Measurements from ENCODE around the gene SH3RF3. TPM values are rescaled to one million over a fixed set of nuclear protein-coding genes. Genes with fewer than 3 reads are reported as not detected.

The SH3RF3 gene
- total RNA-seq, 1 experiment from 2014 or later: not detected

DNA sequence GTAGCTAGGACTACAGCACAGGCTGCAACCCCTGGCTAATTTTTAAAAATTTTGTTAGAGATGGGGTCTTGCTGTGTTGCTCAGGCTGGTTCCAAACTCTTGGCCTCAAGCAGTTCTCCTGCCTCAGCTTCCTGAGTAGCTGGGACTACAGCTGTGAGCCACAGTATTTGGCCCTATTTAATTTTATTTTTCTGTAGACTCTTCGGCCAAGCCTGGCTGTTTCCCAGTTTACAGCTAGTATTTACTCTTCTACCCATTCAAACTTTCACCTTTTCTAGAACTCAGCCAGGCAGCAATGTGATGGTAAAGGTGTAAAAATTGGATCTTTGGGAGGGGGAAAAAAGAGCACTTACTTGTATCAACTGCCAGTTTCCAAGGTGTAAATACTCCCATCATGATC, 35.3 kb downstream of the SH3RF3 start:
- CTCF ChIA-PET: no interaction called here

More for the DNA sequence above, 35.3 kb downstream of the SH3RF3 start:
- DNase-seq (ENCODE audit: low read depth, low spot score) (no peak), ATAC-seq (no peak)
- Histone ChIP-seq H3K27ac (ENCODE audit: low read depth, low read length) (no peak overlapping the region), H3K9ac (ENCODE audit: low read length) (no peak overlapping the region), H2AFZ (ENCODE audit: low read depth, low read length, poor library complexity, severe bottlenecking) (no peak overlapping the region), H3K9me3 (ENCODE audit: control insufficient read depth in 1 of 2, insufficient read depth in 1 of 2, low read depth in 1 of 2, low read length in 2 of 2) (no peaks in the 10 kb centered on the region), H3K4me1 (ENCODE audit: control insufficient read depth in 1 of 2, insufficient read depth in 2 of 2, low read length in 2 of 2) (no peaks in the 10 kb centered on the region), H3K79me2 (ENCODE audit: insufficient read depth, low read length) (no peaks in the 10 kb centered on the region), H3K36me3 (ENCODE audit: control insufficient read depth in 1 of 2, insufficient read depth in 2 of 2, low read length in 2 of 2) (no peaks in the 10 kb centered on the region), H3K4me3 (replicated peaks in 1 of 2; ENCODE audit: low read depth in 1 of 2, low read length in 2 of 2) (no peak overlapping the region), H3K9me2 (ENCODE audit: insufficient read depth) (no peaks in the 10 kb centered on the region), H3K27me3 (ENCODE audit: insufficient read depth, low read length) (peaks cover 28% of the 10 kb centered on the region; the same call in 1 of the 2 replicates), H4K20me1 (ENCODE audit: insufficient read depth) (no peaks in the 10 kb centered on the region), H3K4me2 (ENCODE audit: low read length) (no peak overlapping the region)
- POLR2A ChIA-PET: no interaction called here
- RAD21 ChIA-PET (ENCODE audit: low non-redundant PET in 1 of 2, low total read pairs in 2 of 2, uncharacterized antibody in 2 of 2, unreplicated experiment in 2 of 2): no interaction called here
- intact Hi-C loops (cut with micrococcal nuclease): no loop called here
- no peak for TF ChIP-seq JUND (IDR thresholded peaks at IDR 0.05)
- TF ChIP-seq, protein P1, sequence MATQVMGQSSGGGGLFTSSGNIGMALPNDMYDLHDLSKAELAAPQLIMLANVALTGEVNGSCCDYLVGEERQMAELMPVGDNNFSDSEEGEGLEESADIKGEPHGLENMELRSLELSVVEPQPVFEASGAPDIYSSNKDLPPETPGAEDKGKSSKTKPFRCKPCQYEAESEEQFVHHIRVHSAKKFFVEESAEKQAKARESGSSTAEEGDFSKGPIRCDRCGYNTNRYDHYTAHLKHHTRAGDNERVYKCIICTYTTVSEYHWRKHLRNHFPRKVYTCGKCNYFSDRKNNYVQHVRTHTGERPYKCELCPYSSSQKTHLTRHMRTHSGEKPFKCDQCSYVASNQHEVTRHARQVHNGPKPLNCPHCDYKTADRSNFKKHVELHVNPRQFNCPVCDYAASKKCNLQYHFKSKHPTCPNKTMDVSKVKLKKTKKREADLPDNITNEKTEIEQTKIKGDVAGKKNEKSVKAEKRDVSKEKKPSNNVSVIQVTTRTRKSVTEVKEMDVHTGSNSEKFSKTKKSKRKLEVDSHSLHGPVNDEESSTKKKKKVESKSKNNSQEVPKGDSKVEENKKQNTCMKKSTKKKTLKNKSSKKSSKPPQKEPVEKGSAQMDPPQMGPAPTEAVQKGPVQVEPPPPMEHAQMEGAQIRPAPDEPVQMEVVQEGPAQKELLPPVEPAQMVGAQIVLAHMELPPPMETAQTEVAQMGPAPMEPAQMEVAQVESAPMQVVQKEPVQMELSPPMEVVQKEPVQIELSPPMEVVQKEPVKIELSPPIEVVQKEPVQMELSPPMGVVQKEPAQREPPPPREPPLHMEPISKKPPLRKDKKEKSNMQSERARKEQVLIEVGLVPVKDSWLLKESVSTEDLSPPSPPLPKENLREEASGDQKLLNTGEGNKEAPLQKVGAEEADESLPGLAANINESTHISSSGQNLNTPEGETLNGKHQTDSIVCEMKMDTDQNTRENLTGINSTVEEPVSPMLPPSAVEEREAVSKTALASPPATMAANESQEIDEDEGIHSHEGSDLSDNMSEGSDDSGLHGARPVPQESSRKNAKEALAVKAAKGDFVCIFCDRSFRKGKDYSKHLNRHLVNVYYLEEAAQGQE (IDR thresholded peaks at IDR 0.05; ENCODE audit: low read depth): no peak
- TF ChIP-seq ZNF274 (IDR thresholded peaks at IDR 0.05; ENCODE audit: low read depth, low read length): no peak
- no peak for TF ChIP-seq SRF (IDR thresholded peaks at IDR 0.05; ENCODE audit: low read depth)
- no peak for TF ChIP-seq POLR2AphosphoS5 (IDR thresholded peaks at IDR 0.05; ENCODE audit: low read depth, low read length)
- TF ChIP-seq, protein P2, sequence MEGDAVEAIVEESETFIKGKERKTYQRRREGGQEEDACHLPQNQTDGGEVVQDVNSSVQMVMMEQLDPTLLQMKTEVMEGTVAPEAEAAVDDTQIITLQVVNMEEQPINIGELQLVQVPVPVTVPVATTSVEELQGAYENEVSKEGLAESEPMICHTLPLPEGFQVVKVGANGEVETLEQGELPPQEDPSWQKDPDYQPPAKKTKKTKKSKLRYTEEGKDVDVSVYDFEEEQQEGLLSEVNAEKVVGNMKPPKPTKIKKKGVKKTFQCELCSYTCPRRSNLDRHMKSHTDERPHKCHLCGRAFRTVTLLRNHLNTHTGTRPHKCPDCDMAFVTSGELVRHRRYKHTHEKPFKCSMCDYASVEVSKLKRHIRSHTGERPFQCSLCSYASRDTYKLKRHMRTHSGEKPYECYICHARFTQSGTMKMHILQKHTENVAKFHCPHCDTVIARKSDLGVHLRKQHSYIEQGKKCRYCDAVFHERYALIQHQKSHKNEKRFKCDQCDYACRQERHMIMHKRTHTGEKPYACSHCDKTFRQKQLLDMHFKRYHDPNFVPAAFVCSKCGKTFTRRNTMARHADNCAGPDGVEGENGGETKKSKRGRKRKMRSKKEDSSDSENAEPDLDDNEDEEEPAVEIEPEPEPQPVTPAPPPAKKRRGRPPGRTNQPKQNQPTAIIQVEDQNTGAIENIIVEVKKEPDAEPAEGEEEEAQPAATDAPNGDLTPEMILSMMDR (IDR thresholded peaks at IDR 0.05 in 2 of 3, conservative IDR thresholded peaks at IDR 0.05 in 1 of 3; ENCODE audit: borderline replicate concordance in 1 of 3, insufficient read depth in 1 of 3, low read depth in 2 of 3, low read length in 2 of 3): no peak
- no peak for TF ChIP-seq SIN3A (IDR thresholded peaks at IDR 0.05; ENCODE audit: low read depth)
- no peak for TF ChIP-seq POLR2A (IDR thresholded peaks at IDR 0.05; ENCODE audit: borderline replicate concordance, extremely low read depth, insufficient read depth, insufficient read length)
- no peak for TF ChIP-seq RAD21 (IDR thresholded peaks at IDR 0.05; ENCODE audit: low read depth)
- no TSS peak for BruUV-seq (replicated peaks)

Measured in HCT116 (cell line).